MM.1S (cell line): ENCODE measurements around the gene KCNJ5.

Experiments
- CTCF ChIP-seq: fragments of 300-600 bp; sonication (generic); IDR thresholded peaks from 2 replicates; pipeline ENCODE4 v1.5.1; 2016; ENCODE audit warnings: antibody characterized with exemption, low read length, mixed read lengths
- EZH2 ChIP-seq: fragments of 300-600 bp; sonication (generic); optimal IDR thresholded peaks from 2 replicates; pipeline ENCODE3; 2017; ENCODE audit warnings: low read depth, mild to moderate bottlenecking, antibody characterized with exemption, low read length, mixed read lengths
- EZH2phosphoT487 ChIP-seq: fragments of 300-600 bp; sonication (generic); IDR thresholded peaks from 2 replicates; pipeline ENCODE4 v1.6.1; 2018; ENCODE audit warnings: antibody characterized with exemption, low read length

DNA sequence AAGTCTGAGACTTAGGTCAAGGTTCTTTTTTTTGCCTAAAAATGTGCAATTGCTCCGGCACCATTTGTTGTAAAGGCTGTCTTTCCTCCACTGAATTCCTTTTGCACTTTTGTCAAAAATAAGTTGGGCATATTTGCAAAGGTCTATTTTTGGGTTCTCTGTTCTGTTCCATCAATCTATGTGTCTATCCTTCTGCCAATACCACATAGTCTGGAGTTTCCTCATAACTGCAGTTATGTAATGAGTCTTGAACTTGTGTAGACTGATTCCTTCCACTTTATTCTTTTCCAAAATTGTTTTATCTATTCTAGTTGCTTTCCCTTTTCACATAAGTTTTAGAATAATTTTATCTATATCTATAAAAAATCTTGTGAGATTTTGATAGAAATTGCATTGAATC is 6.7 kb downstream of the KCNJ5 start:
- no peak for TF ChIP-seq CTCF
- no peak for TF ChIP-seq EZH2
- no peak for TF ChIP-seq EZH2phosphoT487
